ENCODE measurements around the gene ZDHHC4.
A peak's percentile ranks its signal among the peaks of the same experiment; 100 is the strongest.
"Not testable (repeated sequence)": the region's sequence is repeated elsewhere in the genome, so short reads cannot be mapped to it uniquely, and the experiment has no call there.

ZDHHC4 gene

GRCh38 chr7:6563936-6564770 is 13.1 kb upstream of the ZDHHC4 start:
- ATAC-seq: no peak

GRCh38 chr7:6565655-6566054 is 11.6 kb upstream of the ZDHHC4 start:
- ATAC-seq: no peak

GRCh38 chr7:6567886-6568285 is 9.4 kb upstream of the ZDHHC4 start:
- no peak for ATAC-seq

- ATAC-seq: peak in 1 of 2 donors; percentile 38
Measured at GRCh38 chr7:6571160-6571779, 6.0 kb upstream of the ZDHHC4 start.

DNA sequence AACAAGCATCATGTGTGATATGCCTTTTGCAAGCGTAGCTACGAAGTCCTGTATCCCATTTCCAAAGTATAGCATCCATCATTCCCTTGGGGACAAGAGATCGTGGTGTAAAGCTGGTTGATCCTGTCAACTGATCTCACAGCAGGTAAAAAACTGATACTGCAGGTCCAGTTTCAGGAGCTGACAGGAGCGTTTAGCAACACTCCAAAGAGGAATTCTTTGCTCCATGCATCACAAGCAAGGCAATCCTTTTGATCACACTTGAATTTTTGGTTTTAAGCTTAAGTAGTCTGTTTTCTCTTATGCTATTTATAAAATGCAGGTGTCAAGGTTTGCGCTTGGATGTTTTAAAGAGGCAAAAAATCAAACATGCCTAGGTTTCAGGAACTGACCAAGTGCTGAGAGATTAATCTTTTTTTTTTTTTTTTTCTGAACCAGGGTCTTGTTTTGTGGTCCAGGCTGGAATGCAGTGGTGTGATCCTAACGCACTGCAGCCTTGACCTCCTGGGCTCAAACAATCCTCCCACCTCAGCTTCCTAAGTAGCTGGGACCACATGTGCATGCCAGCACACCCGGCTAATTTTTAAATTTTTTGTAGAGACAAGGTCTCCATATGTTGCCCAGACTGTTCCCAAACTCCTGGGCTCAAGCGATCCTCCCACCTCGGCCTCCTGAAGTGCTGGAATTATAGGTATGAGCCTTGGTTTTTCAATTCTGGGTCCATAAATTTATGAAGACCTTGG is 1.8 kb upstream of the ZDHHC4 start:
- ATAC-seq: no peak

- no peak for ATAC-seq
Measured at GRCh38 chr7:6576024-6576866, 1.0 kb upstream of the ZDHHC4 start.

DNA sequence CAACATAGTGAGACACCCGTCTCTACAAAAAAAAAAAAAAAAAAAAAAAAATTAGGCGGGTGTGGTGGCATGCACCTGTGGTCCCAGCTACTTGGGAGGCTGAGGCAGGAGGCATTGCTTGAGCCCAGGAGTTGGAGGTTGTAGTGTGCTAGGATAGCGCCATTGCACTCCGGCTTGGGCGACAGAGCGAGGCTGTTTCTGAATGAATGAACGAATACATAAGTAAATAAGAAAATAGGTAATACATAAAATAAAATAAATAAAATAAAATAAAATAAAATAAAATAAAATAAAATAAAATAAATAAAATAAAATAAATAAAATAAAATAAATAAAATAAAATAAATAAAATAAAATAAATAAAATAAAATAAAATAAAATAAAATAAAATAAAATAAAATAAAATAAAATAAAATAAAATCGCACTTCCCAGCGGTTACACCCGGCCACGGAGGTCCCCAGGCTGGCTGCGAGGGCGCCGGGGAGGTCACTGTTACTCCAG is 336 bp upstream of the ZDHHC4 start:
- not testable (repeated sequence) for ATAC-seq

GRCh38 chr7:6578114-6579084 is 1.1 kb downstream of the ZDHHC4 start:
- no peak for ATAC-seq

GRCh38 chr7:6579446-6579845 is 2.2 kb downstream of the ZDHHC4 start:
- ATAC-seq: no peak

DNA sequence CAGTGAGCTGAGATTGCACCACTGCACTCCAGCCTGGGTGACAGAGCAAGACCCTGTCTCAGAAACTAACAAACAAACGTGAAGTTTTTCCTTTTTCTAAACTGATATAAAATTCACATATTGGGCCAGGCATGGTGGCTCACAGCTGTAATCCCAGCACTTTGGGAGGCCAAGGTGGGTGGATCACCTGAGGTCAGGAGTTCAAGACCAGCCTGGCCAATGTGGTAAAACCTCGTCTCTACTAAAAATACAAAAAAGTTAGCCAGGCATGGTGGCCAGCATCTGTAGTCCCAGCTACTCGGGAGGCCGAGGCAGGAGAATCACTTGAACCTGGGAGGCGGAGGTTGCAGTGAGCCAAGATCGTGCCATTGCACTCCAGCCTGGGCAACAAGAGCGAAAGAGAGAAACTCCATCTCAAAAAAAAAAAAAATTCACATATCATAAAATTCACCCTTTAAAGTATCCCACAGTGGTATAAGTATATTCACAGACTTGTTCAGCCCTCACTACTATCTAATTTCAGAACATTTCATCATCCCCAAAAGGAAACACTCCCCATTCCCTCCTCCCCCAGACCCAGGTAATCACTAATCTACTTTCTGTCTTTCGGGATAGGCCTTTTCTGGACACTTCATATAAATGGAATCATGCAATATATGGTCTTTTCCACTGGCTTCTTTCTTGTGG is 8.6 kb downstream of the ZDHHC4 start:
- ATAC-seq: not testable (repeated sequence)

GRCh38 chr7:6588566-6588965 is 11.3 kb downstream of the ZDHHC4 start:
- ATAC-seq: no peak

DNA sequence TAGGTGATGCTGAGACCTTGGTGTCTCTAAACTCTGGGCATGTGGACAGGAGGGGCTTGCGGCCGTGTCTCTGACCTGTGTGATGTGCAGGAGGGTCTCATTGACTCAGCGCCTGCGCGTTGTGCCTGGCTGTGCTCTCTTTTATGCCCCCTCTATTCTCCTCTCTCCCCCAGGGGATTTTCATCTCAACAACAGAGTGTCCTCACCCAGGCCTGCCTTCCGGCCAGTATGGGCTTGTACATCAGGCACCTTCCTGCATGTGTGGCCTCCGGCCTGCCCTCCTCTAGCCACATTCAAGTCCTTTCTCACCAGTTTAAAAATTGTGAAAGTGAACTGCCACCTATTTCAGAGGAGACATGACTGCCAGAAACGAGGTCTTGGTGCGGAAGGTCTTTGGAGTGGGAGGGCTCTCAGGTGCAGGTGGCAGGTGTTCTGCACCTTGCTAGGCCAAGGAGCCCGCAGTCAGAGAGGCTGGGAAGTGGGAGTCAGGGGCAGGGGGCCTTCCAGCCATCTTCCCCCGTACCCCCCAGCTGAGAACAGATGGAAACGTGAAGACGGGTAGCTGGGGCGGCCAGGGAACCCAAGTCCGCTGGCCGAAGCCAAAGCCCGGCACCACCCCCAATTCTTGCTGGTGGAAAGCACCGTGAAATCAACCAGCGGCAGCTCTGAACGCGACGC is 12.0 kb downstream of the ZDHHC4 start:
- no peak for ATAC-seq

GRCh38 chr7:6589829-6590644 is 12.8 kb downstream of the ZDHHC4 start, which contains the start of gene INTS15:
Gene INTS15 (plus strand): TSS chr7:6590021. CDS start chr7:6590284, 263 bp downstream.
- peak; percentile 91 to 92 for ATAC-seq

DNA sequence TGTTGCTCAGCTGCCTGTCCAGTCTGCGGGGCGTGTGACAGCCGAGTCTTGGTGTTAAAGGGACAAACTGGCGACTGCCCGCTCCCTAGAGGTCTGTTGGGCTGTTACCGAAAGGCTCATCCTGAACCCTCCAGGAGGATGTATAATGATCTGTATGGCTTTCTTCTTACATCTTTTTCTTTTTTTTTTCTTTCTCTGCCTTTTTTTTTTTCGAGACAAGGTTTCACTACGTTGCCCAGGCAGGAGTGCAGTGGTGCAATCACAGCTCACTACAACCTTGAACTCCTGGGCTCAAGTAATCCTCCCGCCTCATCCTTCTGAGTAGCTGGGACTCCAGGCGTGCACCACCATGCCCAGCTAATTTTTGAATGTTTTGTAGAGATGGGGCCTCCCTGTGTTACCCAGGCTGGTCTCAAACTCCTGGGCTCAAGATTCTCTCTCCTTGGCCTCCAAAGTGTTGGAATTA is 13.4 kb downstream of the ZDHHC4 start:
- peak in 1 of 2 donors; percentile 3 for ATAC-seq

DNA sequence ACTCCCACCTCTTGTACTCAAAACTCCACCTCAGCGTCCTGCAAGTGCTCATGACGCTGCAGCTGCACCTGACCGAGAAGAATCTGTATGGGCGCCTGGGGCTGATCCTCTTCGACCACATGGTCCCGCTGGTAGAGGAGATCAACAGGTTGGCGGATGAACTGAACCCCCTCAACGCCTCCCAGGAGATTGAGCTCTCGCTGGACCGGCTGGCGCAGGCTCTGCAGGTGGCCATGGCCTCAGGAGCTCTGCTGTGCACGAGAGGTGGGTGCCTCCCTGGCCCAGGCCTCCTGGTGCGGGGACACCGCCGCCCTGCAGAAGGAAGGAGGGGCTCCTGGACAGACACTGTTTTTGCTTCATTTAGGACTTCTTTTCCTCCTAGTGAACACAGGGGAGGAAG is 22.8 kb downstream of the ZDHHC4 start:
- ATAC-seq: no peak

- no peak for ATAC-seq
Measured at GRCh38 chr7:6604458-6604857, 27.2 kb downstream of the ZDHHC4 start.

GRCh38 chr7:6606866-6607583 is 29.8 kb downstream of the ZDHHC4 start:
- no peak for ATAC-seq

DNA sequence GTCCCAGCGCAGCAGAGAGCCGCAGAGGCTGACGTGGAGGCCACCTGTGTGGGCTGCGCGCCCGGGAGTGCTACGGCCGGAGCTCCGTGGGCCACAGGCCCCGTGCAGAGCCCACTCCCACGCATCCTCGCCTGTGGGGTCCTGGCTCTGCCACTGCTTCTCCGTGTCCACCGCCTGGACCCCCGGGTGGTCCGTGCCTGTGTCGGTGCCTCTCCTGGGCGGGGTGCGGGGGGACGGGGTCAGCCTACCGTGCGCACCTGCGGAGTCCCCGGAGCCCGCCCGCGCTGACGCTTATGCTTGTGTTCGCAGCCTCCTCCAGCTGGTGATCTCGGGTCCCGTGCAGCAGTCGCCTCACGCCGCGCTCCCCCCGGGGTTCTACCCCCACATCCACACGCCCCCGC is 30.4 kb downstream of the ZDHHC4 start:
- ATAC-seq: no peak
